ENCODE results near the gene NGDN.
"Not testable (repeated sequence)": the region's sequence is repeated elsewhere in the genome, so short reads cannot be mapped to it uniquely, and the experiment has no call there.

NGDN gene

GRCh38 chr14:23454445-23454856 is 15.1 kb upstream of the NGDN start:
- Histone ChIP-seq H3K27ac (ENCODE audit: extremely low read depth, low read depth, low read length) (no peak overlapping the region), H3K36me3 (ENCODE audit: control insufficient read depth in 2 of 2, insufficient read depth in 1 of 2, low read length in 2 of 2) (no peaks in the 10 kb centered on the region), H3K4me3 (ENCODE audit: low read depth, low read length) (no peak overlapping the region), H3K4me1 (ENCODE audit: control insufficient read depth, insufficient read depth, low read length) (no peaks in the 10 kb centered on the region), H3K9me3 (ENCODE audit: control insufficient read depth, insufficient read depth, low read depth, low read length) (no peaks in the 10 kb centered on the region)
- ChIA-PET CTCF (interaction anchor here (0.6 kb wide), 2 partner anchors 279 to 396 kb away, joined by 3 to 4 read pairs; no protein-coding TSS in a partner anchor), POLR2A (interaction anchor here (0.9 kb wide), 1 partner anchor 133 kb away, joined by 4 read pairs; the partner anchor contains the start of gene PABPN1)
- TF ChIP-seq ZNF433 (tag by site-specific recombination; IDR thresholded peaks at IDR 0.05; ENCODE audit: low read depth) (no peak), ZBTB20 (tag by site-specific recombination; IDR thresholded peaks at IDR 0.05) (no peak), ZNF169 (tag by site-specific recombination; IDR thresholded peaks at IDR 0.05) (no peak), ZNF513 (tag by site-specific recombination; IDR thresholded peaks at IDR 0.05) (no peak), TCF7L2 (IDR thresholded peaks at IDR 0.05; ENCODE audit: borderline replicate concordance, low read depth, low read length) (no peak), SCRT2 (tag by site-specific recombination; IDR thresholded peaks at IDR 0.05) (no peak), INSM2 (tag by site-specific recombination; IDR thresholded peaks at IDR 0.05) (no peak), ZNF394 (tag by site-specific recombination; IDR thresholded peaks at IDR 0.05; ENCODE audit: borderline replicate concordance) (no peak), ZSCAN16 (tag by site-specific recombination; IDR thresholded peaks at IDR 0.05) (no peak), ZNF423 (tag by site-specific recombination; IDR thresholded peaks at IDR 0.05) (no peak), ZNF202 (tag by site-specific recombination; IDR thresholded peaks at IDR 0.05; ENCODE audit: borderline replicate concordance) (no peak), ZNF600 (tag by site-specific recombination; IDR thresholded peaks at IDR 0.05) (no peak), ZNF521 (tag by site-specific recombination; IDR thresholded peaks at IDR 0.05) (no peak), PBX3 (CRISPR knock-in tag; IDR thresholded peaks at IDR 0.05) (no peak), ZNF626 (tag by site-specific recombination; IDR thresholded peaks at IDR 0.05) (no peak)

DNA sequence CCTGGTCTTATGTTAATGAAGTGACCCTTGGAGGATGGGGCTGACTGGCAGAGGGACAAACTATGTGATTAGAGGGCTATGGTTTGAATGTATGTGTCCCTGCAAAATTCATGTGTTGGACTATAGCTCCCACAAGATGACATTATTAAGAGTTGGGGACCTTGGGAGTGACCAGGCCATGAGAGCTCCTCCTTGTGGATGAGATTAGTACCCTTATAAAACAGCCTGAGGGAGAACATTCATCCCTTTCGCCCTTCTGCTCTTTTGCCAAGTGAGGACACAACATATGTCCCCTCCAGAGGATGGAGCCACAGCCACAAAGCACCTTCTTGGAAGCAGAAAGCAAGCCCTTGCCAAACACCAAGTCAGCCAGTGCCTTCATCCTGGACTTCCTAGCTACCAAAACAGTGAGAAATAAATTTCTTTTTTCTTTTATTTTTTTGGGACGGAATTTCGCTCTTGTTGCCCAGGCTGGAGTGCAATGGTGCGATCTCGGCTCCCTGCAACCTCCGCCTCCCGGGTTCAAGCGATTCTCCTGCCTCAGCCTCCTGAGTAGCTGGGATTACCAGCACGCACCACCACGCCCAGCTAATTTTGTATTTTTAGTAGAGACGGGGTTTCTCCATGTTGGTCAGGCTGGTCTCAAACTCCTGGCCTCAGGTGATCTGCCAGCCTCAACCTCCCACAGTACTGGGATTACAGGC is 12.5 kb upstream of the NGDN start:
- H3K27ac ChIP-seq (ENCODE audit: extremely low read depth, low read depth, low read length); H3K4me3 ChIP-seq (ENCODE audit: low read depth, low read length); H3K9me3 ChIP-seq (ENCODE audit: control insufficient read depth, insufficient read depth, low read depth, low read length); H3K36me3 ChIP-seq (ENCODE audit: control insufficient read depth in 2 of 2, insufficient read depth in 1 of 2, low read length in 2 of 2); POLR2A ChIA-PET; H3K4me1 ChIP-seq (ENCODE audit: control insufficient read depth, insufficient read depth, low read length): not testable (repeated sequence)
- CTCF ChIA-PET = interaction anchor here (0.7 kb wide), 2 partner anchors 11 to 429 kb away, joined by 3 read pairs; no protein-coding TSS in a partner anchor

GRCh38 chr14:23457587-23458445 is 11.7 kb upstream of the NGDN start:
- CTCF ChIA-PET = interaction anchor here (0.5 to 0.7 kb wide), 2 partner anchors 102 to 163 kb away, joined by 3 to 4 read pairs; no protein-coding TSS in a partner anchor
- POLR2A ChIA-PET = no interaction called here
- no peak overlapping the region for H3K27ac ChIP-seq (ENCODE audit: extremely low read depth, low read depth, low read length)
- H3K9me3 ChIP-seq (ENCODE audit: control insufficient read depth, insufficient read depth, low read depth, low read length) = no peaks in the 10 kb centered on the region
- no peaks in the 10 kb centered on the region for H3K36me3 ChIP-seq (ENCODE audit: control insufficient read depth in 2 of 2, insufficient read depth in 1 of 2, low read length in 2 of 2)
- no peak overlapping the region for H3K4me3 ChIP-seq (ENCODE audit: low read depth, low read length)
- H3K4me1 ChIP-seq (ENCODE audit: control insufficient read depth, insufficient read depth, low read length) = no peaks in the 10 kb centered on the region
- TF ChIP-seq MEIS1 (CRISPR knock-in tag; IDR thresholded peaks at IDR 0.05; ENCODE audit: borderline replicate concordance) (no peak), ZNF223 (tag by site-specific recombination; IDR thresholded peaks at IDR 0.05) (no peak), GFI1B (tag by site-specific recombination; IDR thresholded peaks at IDR 0.05) (no peak), ZNF148 (tag by site-specific recombination; IDR thresholded peaks at IDR 0.05; ENCODE audit: borderline replicate concordance) (no peak), ZNF354C (tag by site-specific recombination; IDR thresholded peaks at IDR 0.05; ENCODE audit: borderline replicate concordance, low read depth) (no peak), ZNF660 (tag by site-specific recombination; IDR thresholded peaks at IDR 0.05) (no peak), KLF7 (tag by site-specific recombination; IDR thresholded peaks at IDR 0.05; ENCODE audit: borderline replicate concordance) (no peak)
